Measurements from ENCODE around the gene GALNT2. TPM values are rescaled to one million over a fixed set of nuclear protein-coding genes. Genes with fewer than 3 reads are reported as not detected.

Gene GALNT2
- total and polyA plus RNA-seq, 2 experiments from 2014 or later = 17.8 to 48.3 TPM

GRCh38 chr1:230079199-230080024, 12.4 kb downstream of the GALNT2 start:
- Histone ChIP-seq H3K27ac (ENCODE audit: low read depth) (no peak overlapping the region), H3K4me2 (no peak overlapping the region), H3K79me2 (replicated peaks; ENCODE audit: insufficient read depth) (peaks cover 98% of the 10 kb centered on the region), H2AFZ (no peak overlapping the region), H4K20me1 (replicated peaks; ENCODE audit: insufficient read depth) (peaks cover 30% of the 10 kb centered on the region), H3F3A (replicated peaks; ENCODE audit: low read depth) (peaks cover 8% of the 10 kb centered on the region), H3K4me3 (no peak overlapping the region), H3K36me3 (ENCODE audit: insufficient read depth) (no peaks in the 10 kb centered on the region), H3K9me2 (ENCODE audit: insufficient read depth) (no peaks in the 10 kb centered on the region), H3K27me3 (ENCODE audit: insufficient read depth) (no peaks in the 10 kb centered on the region), H3K4me1 (ENCODE audit: insufficient read depth) (peaks cover 10% of the 10 kb centered on the region; the same call in 1 of the 2 replicates)
- no peak for TF ChIP-seq ETS1 (IDR thresholded peaks at IDR 0.05)
- no peak for TF ChIP-seq EZH2 (IDR thresholded peaks at IDR 0.05; ENCODE audit: low read depth, unreplicated experiment)
- TF ChIP-seq NANOG (IDR thresholded peaks at IDR 0.05; ENCODE audit: borderline replicate concordance) = no peak
- no peak for TF ChIP-seq ZNF114 (CRISPR knock-in tag; IDR thresholded peaks at IDR 0.05)
- TF ChIP-seq ZNF331 (CRISPR knock-in tag; IDR thresholded peaks at IDR 0.05; ENCODE audit: low read depth) = no peak
- no peak for TF ChIP-seq ZNF462 (CRISPR knock-in tag; IDR thresholded peaks at IDR 0.05)
- TF ChIP-seq CTCF (conservative IDR thresholded peaks at IDR 0.05; ENCODE audit: low read depth in 2 of 2) = no peak
- TF ChIP-seq EZH2phosphoT487 (IDR thresholded peaks at IDR 0.05; ENCODE audit: unreplicated experiment) = no peak
- TF ChIP-seq JUNB (IDR thresholded peaks at IDR 0.05; ENCODE audit: unreplicated experiment) = no peak
- TF ChIP-seq CREB1 (CRISPR knock-in tag; IDR thresholded peaks at IDR 0.05; ENCODE audit: low read depth) = no peak
- no peak for TF ChIP-seq STAT1 (IDR thresholded peaks at IDR 0.05; ENCODE audit: unreplicated experiment)
- no peak for TF ChIP-seq POLR2AphosphoS5 (IDR thresholded peaks at IDR 0.05; ENCODE audit: low read depth)
- no peak for TF ChIP-seq REST (IDR thresholded peaks at IDR 0.05; ENCODE audit: unreplicated experiment)
- Mint-ChIP-seq H3K4me1 (peaks cover 34% of the 10 kb centered on the region), H3K36me3 (ENCODE audit: low read depth) (peaks cover 21% of the 10 kb centered on the region), H3K27me3 (ENCODE audit: insufficient read depth, low read depth, poor library complexity) (peaks cover 3% of the 10 kb centered on the region), H3K27ac (no peak overlapping the region), H3K4me3 (no peak overlapping the region), H3K9me3 (peaks cover 18% of the 10 kb centered on the region)
- ATAC-seq (no peak; the same call in 2 of the 3 replicates), DNase-seq (ENCODE audit: low spot score) (no peak)

Data from GM23338 (cell line).